Endodermal cell (in vitro differentiated cells): Measurements from ENCODE around the gene CHD2. TPM values are rescaled to one million over a fixed set of nuclear protein-coding genes. Genes with fewer than 3 reads are reported as not detected.

ENCODE experiments used
- DNase-seq: peaks from one replicate; pipeline ENCODE4 v3.0.0-alpha.2; 2017
- H3K27ac ChIP-seq: 2 replicates; pipeline ENCODE4 v1.5.1; 2013; ENCODE audit warnings: mild to moderate bottlenecking, low read depth, low read length, moderate library complexity
- H3K27me3 ChIP-seq: 2 replicates; pipeline ENCODE4 v1.6.1; 2013; ENCODE audit warnings: mild to moderate bottlenecking, low read length, moderate library complexity; ENCODE audit not compliant: insufficient read depth, control insufficient read depth, poor library complexity, severe bottlenecking
- H3K36me3 ChIP-seq: 2 replicates; pipeline ENCODE4 v1.7.0; 2013; ENCODE audit warnings: mild to moderate bottlenecking, low read length, moderate library complexity; ENCODE audit not compliant: control insufficient read depth, insufficient read depth
- H3K4me1 ChIP-seq: one replicate; pipeline ENCODE4 v1.7.0; 2013; ENCODE audit warnings: low read length; ENCODE audit not compliant: control insufficient read depth, insufficient read depth
- H3K4me3 ChIP-seq: 2 replicates; pipeline ENCODE4 v1.5.1; 2013; ENCODE audit warnings: mild to moderate bottlenecking, low read length, moderate library complexity
- H3K9ac ChIP-seq: 2 replicates; pipeline ENCODE4 v1.6.1; 2013; ENCODE audit warnings: mild to moderate bottlenecking, low read length, moderate library complexity; ENCODE audit not compliant: poor library complexity, severe bottlenecking; ENCODE audit errors: extremely low read depth
- H3K9me3 ChIP-seq: 2 replicates; pipeline ENCODE4 v1.6.1; 2013; ENCODE audit warnings: mild to moderate bottlenecking, low read length, moderate library complexity; ENCODE audit not compliant: control insufficient read depth
- H3K27ac Mint-ChIP-seq: 2 replicates; pipeline ENCODE4 v1.8.0; 2020; ENCODE audit warnings: mixed read lengths
- H3K27me3 Mint-ChIP-seq: 2 replicates; pipeline ENCODE4 v1.8.0; 2021; ENCODE audit warnings: mild to moderate bottlenecking, mixed read lengths; ENCODE audit not compliant: insufficient read depth
- H3K36me3 Mint-ChIP-seq: 2 replicates; pipeline ENCODE4 v1.8.0; 2020; ENCODE audit warnings: low read depth, mixed read lengths
- H3K4me1 Mint-ChIP-seq: 2 replicates; pipeline ENCODE4 v1.8.0; 2020; ENCODE audit warnings: mixed read lengths
- H3K4me3 Mint-ChIP-seq: 2 replicates; pipeline ENCODE4 v1.8.0; 2020; ENCODE audit warnings: mild to moderate bottlenecking, moderate library complexity, mixed read lengths
- H3K9me3 Mint-ChIP-seq: 2 replicates; pipeline ENCODE4 v1.8.0; 2020; ENCODE audit warnings: mild to moderate bottlenecking, mixed read lengths
- WGBS, 2 experiments: methylation state at CpG; one replicate each; pipeline versions ENCODE4 v1.1.5 to v1.1.7; 2013; ENCODE audit warnings: missing lambda C conversion rate in 2 of 2, mixed read lengths in 1 of 2; ENCODE audit not compliant: insufficient coverage in 1 of 2, insufficient read length in 1 of 2; 5-methylcytosine and 5-hydroxymethylcytosine counted together
- total RNA-seq, 2 donors: library from RNA; stranded (reverse); fragmentation: NEBNext Ultra II Directional in 1 of 2; extraction: Animal tissue kit (Norgen Biotek cat#: 25700) in 1 of 2; gene quantifications; 2 replicates in 1 of 2; 3 replicates in 1 of 2; pipeline ENCODE4 v1.2.1, GENCODE V29; 2021
- TF ChIP-seq, protein P1 (sequence below): fragments of 200-600 bp; sonication (generic); conservative IDR thresholded peaks from 2 replicates; pipeline ENCODE4 v1.5.0; 2021; ENCODE audit warnings: antibody characterized with exemption, mild to moderate bottlenecking

CHD2 gene
- total RNA-seq, 2 donors from 2014 or later = 116 to 127 TPM

DNA sequence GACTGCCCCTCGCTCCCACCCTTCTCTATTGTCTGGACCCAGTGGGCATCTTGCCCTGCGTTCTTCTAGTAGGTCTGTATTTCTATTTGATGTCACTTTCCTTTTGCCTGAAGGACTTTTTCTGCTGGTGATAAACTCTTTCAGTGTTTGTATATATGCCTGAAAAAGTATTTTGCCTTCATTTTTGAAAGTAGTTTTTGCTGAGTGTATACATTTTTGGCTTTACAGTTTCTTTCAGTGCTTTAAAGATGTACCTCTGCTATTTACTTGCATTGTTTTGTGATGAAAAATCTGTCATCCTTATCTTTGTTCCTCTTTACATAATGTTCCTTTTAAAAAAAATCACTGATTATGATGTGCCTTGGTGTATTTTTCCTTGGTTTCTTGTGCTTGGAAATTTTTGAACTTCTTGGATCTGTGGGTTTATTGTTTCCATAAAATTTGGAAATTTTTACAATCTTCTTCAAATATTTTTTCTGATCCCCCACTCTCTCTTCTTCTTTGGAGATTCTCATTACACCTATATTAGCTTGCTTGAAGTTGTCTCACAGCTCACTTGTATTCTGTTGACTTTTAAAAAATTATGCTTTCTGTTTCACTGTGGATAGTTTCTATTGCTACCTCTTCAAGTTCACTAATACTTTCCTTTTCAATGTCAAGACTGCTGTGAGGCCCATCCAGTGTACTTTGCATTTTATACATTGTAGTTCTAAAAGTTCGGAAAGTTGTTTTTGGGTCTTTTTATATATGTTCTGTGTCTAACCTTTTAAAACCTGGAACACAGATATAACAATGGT is 121.0 kb downstream of the CHD2 start:
- no peaks in the 10 kb centered on the region for H3K9me3 ChIP-seq
- TF ChIP-seq, protein P1, sequence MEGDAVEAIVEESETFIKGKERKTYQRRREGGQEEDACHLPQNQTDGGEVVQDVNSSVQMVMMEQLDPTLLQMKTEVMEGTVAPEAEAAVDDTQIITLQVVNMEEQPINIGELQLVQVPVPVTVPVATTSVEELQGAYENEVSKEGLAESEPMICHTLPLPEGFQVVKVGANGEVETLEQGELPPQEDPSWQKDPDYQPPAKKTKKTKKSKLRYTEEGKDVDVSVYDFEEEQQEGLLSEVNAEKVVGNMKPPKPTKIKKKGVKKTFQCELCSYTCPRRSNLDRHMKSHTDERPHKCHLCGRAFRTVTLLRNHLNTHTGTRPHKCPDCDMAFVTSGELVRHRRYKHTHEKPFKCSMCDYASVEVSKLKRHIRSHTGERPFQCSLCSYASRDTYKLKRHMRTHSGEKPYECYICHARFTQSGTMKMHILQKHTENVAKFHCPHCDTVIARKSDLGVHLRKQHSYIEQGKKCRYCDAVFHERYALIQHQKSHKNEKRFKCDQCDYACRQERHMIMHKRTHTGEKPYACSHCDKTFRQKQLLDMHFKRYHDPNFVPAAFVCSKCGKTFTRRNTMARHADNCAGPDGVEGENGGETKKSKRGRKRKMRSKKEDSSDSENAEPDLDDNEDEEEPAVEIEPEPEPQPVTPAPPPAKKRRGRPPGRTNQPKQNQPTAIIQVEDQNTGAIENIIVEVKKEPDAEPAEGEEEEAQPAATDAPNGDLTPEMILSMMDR = no peak
- no peak overlapping the region for H3K4me3 ChIP-seq
- DNase-seq = no peak
- no peak overlapping the region for H3K27ac ChIP-seq
- peaks cover 91% of the 10 kb centered on the region for H3K36me3 Mint-ChIP-seq
- no peak overlapping the region for H3K4me3 Mint-ChIP-seq
- H3K27me3 ChIP-seq = no peaks in the 10 kb centered on the region
- 93 to 98% methylated on average over 3 of the region's 3 CpGs for WGBS, 2 experiments
- no peak overlapping the region for H3K9ac ChIP-seq
- H3K9me3 Mint-ChIP-seq = no peaks in the 10 kb centered on the region
- no peaks in the 10 kb centered on the region for H3K4me1 ChIP-seq
- peaks cover 99% of the 10 kb centered on the region for H3K36me3 ChIP-seq
- no peak overlapping the region for H3K27ac Mint-ChIP-seq
- H3K27me3 Mint-ChIP-seq = no peaks in the 10 kb centered on the region
- H3K4me1 Mint-ChIP-seq = no peaks in the 10 kb centered on the region

DNA sequence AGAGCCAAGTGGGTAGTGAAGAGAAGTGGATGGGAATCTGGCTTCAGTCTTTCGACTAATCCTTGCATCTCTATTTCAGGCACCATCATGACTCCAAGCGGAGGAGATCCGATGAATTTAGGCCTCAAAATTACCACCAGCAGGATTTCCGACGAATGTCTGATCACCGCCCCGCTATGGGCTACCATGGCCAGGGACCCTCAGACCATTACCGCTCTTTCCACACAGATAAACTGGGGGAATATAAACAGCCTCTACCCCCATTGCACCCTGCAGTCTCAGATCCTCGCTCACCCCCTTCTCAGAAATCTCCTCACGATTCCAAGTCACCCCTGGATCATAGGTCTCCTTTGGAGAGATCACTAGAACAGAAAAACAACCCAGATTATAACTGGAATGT is 124.2 kb downstream of the CHD2 start:
- H3K27ac Mint-ChIP-seq = peak overlapping the region; percentile 22
- H3K36me3 Mint-ChIP-seq = peaks cover 75% of the 10 kb centered on the region
- WGBS, 2 experiments = 96 to 100% methylated on average over 7 to 10 of the region's 10 CpGs

DNA sequence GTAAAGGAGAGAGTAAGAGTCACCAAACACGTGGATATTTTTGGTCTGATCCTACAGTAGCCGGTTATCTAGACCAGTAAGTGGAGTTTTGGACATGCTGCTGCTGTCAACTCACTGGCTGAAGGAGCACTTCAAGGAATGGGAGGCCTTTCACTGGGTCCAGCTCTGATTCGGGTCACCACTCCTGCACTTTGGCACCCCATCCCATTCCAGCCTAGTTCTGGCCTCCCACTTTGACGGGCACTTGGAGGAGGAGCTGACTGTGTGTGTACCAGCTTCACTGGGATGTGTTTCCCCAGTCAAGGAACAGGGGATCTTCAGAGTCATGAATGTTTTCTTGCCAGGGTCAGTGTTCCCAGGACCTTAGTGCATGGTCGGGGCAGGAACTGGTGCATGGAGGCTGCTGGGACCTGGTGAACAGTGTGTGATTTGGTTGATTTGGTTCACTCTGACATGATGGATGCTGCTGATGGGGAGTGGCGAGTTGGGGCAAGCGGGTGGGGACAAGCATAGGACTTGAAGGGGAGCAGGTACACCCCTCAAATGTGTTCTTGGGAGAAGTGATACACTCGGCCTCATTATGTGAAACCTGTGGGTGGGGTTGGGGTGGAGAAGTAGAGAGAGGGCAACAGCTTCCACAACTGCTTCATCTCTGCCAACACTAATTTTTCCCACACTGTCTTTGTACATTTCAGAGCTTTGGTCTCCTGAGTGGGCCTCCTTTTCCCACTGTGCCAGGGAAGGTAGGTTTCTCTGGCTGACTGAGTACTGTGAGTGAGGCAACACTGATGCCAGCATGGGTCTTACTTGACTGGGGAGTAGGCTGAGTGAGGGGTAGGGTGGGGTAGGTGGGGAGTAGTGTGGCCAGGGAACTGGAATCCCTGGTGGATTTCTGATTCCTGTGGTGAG is 124.8 kb downstream of the CHD2 start:
- WGBS, 2 experiments = 96 to 97% methylated on average over 5 to 7 of the region's 8 CpGs
- Histone ChIP-seq H3K36me3 (peaks cover 84% of the 10 kb centered on the region), H3K9me3 (no peaks in the 10 kb centered on the region), H3K27ac (no peak overlapping the region), H3K9ac (no peak overlapping the region), H3K27me3 (no peaks in the 10 kb centered on the region), H3K4me1 (no peaks in the 10 kb centered on the region), H3K4me3 (no peak overlapping the region)
- H3K27me3 Mint-ChIP-seq = no peaks in the 10 kb centered on the region
- H3K9me3 Mint-ChIP-seq = no peaks in the 10 kb centered on the region
- peaks cover 4% of the 10 kb centered on the region for H3K4me1 Mint-ChIP-seq
- DNase-seq = peak; percentile 37
- TF ChIP-seq, protein P1 = no peak
- H3K4me3 Mint-ChIP-seq = no peak overlapping the region
- H3K27ac Mint-ChIP-seq = peak overlapping the region; percentile 71
- H3K36me3 Mint-ChIP-seq = peaks cover 70% of the 10 kb centered on the region

More for the DNA sequence above, 124.2 kb downstream of the CHD2 start:
- Histone ChIP-seq H3K9ac (no peak overlapping the region), H3K4me3 (no peak overlapping the region), H3K27ac (no peak overlapping the region), H3K27me3 (no peaks in the 10 kb centered on the region), H3K36me3 (peaks cover 91% of the 10 kb centered on the region), H3K9me3 (no peaks in the 10 kb centered on the region), H3K4me1 (no peaks in the 10 kb centered on the region)
- Mint-ChIP-seq H3K4me1 (no peaks in the 10 kb centered on the region), H3K9me3 (no peaks in the 10 kb centered on the region), H3K4me3 (no peak overlapping the region), H3K27me3 (no peaks in the 10 kb centered on the region)
- TF ChIP-seq, protein P1 = no peak
- DNase-seq = peak; percentile 5
